Fibroblast of the aortic adventitia (primary cell): ENCODE results near the gene ZFYVE19. TPM values are rescaled to one million over a fixed set of nuclear protein-coding genes. Genes with fewer than 3 reads are reported as not detected.

Experiments used
- DNase-seq: peaks from one replicate; pipeline ENCODE4 v3.0.0-alpha.2; 2010; ENCODE audit warnings: low read depth
- H3K4me3 ChIP-seq: 2 replicates; pipeline ENCODE4 v1.5.1; 2011; ENCODE audit warnings: low read depth, mild to moderate bottlenecking, control low read depth, low read length, moderate library complexity
- CTCF ChIP-seq: IDR thresholded peaks from 2 replicates; pipeline ENCODE4 v1.5.1; 2011; ENCODE audit warnings: mild to moderate bottlenecking, low read length, control low read depth, inconsistent platforms; ENCODE audit not compliant: insufficient read depth
- total RNA-seq: library from RNA; depleted of rRNA; stranded (reverse); fragments of >200 nt; gene quantifications from 2 replicates; pipeline ENCODE4 v1.2.3, GENCODE V29; 2012; ENCODE audit warnings: low replicate concordance

The ZFYVE19 gene
- total RNA-seq, 1 donor: 24.9 TPM

GRCh38 chr15:40852529-40852928, 45.6 kb downstream of the ZFYVE19 start:
- no peak overlapping the region for H3K4me3 ChIP-seq
- no peak for TF ChIP-seq CTCF
- no peak for DNase-seq

GRCh38 chr15:40853241-40853890, 46.5 kb downstream of the ZFYVE19 start:
- no peak overlapping the region for H3K4me3 ChIP-seq
- TF ChIP-seq CTCF: no peak
- no peak for DNase-seq

- no peak overlapping the region for H3K4me3 ChIP-seq
- no peak for DNase-seq
- TF ChIP-seq CTCF: no peak
Measured at GRCh38 chr15:40854161-40854560, 47.3 kb downstream of the ZFYVE19 start.

- DNase-seq: no peak
- H3K4me3 ChIP-seq: no peak overlapping the region
- TF ChIP-seq CTCF: no peak
Measured at GRCh38 chr15:40855706-40856234, 48.9 kb downstream of the ZFYVE19 start.

- no peak overlapping the region for H3K4me3 ChIP-seq
- TF ChIP-seq CTCF: no peak
- no peak for DNase-seq
Measured at GRCh38 chr15:40856746-40857145, 49.9 kb downstream of the ZFYVE19 start.

GRCh38 chr15:40857601-40858341, 50.9 kb downstream of the ZFYVE19 start:
- H3K4me3 ChIP-seq: no peak overlapping the region
- TF ChIP-seq CTCF: peak; percentile 99
- peak; percentile 67 for DNase-seq
